Measurements from ENCODE around the gene TULP3. TPM values are rescaled to one million over a fixed set of nuclear protein-coding genes. Genes with fewer than 3 reads are reported as not detected.
A peak's percentile ranks its signal among the peaks of the same experiment; 100 is the strongest.
"Not testable (repeated sequence)": the region's sequence is repeated elsewhere in the genome, so short reads cannot be mapped to it uniquely, and the experiment has no call there.

The TULP3 gene
- total RNA-seq, 2 donors from 2014 or later, result 19.5 to 23.6 TPM

DNA sequence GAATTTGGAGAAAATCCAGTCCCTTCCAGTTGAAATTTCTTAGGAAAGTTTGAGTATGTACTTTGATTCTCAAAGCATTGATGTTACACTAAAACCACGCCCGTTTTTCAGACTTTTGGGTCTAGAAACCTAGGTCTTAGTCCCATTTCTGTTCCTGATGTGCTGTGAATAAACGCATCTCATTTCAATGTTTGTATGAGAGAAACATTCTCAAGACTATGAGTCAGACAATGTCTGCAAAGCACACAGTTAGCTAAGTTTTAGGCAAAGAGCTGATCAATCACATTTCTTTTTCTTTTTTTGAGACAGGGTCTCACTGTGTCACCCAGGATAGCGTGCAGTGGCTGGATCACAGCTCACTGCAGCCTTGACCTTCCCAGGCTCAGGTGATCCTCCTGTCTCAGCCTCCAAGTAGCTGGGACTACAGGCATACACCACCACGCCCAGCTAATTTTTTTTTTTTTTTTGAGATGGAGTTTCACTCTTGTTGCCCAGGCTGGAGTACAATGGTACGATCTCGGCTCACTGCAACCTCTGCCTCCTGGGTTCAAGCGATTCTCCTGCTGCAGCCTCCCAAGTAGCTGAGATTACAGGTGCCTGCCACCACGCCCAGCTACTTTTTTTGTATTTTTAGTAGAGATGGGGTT is 21.6 kb upstream of the TULP3 start:
- intact Hi-C loops (cut with DNase I), result not testable (repeated sequence)
- DNase-seq (ENCODE audit: low spot score), result peak; percentile 17

DNA sequence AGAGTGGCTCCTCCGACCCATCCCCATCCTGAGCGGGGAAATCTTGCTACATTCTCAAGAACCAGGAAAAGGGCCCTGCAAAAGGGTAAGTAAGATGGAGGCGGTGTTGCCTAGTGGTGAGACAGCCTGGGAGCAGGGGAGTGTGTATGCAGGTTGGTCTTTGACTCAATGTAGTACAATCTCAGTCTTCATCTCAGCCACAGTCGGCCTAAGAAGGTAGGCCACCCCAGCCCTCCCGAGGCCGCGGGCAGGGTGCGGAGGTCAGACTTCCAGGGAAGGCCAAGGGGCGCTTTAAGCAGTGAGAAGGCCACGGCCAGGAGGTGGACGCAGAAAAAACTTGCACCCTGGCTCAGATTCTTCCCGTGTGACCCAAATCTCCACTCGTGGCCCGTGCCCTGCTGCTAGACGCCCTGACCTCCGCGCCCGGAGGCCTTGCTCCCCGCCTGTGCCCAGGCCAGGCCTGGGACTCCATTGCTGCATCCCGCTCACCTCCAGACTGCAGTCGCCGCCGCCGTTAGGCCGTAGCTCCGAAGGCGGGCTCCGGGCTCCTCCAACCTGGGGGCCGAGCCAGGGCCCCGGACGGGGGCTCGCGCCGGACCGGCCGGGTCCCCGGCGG is 14.2 kb upstream of the TULP3 start:
- intact Hi-C loops (cut with DNase I), result no loop called here
- DNase-seq (ENCODE audit: low spot score), result no peak

DNA sequence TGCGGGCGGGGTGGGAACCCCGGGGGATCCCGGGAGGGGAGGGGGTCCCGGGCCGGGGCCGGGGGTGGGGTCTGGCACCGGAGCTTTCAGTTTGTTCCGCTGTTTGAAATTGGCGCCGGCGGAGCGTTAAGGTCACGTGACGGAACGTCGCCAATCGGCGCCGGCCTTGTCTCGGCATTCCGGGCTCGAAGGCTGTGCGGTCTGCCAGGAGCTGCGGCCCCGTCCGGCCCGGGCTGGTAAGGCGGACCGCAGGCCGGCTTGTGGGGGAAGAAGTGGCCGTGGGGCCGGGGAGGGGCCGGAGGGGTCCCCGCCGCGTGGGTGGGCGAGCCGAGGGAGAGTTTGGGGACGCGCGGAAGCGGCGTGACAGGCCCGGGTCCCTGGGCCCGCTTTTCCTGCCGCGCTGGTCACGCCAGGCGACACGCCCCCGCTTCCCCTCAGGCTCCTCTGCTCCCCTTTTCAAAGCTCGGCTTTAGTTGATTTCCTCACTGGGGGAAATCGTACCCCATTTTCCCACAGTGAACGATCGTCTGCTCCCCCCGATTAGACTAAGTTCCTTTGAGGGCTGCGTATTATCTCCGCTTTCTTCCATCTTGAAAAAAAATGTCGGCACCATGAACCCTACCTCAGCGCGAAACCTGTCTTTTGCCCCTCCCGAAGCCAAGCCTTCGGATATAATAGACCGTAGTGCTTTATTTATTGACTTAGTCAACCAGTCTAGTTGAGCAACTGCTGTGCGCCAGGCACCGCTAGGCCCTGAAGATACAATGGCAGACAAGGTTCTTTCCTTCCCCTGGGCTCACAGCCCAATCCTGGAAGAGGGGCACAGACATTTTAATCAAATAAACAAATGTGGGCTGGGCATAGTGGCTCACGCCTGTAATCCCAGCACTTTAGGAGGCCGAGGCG is 13.4 kb upstream of the TULP3 start, which contains the start of the genes FOXM1 and RHNO1:
Gene FOXM1, minus strand, starts transcription at position 128 of the 906 bp plus-strand sequence. CDS start 2,696 bp downstream, outside the sequence.
Gene RHNO1, plus strand, starts transcription at position 177 of the 906 bp plus-strand sequence. CDS start 8,144 bp downstream, outside the sequence.
- intact Hi-C loops (cut with DNase I), result no loop called here
- peak; percentile 98 for DNase-seq (ENCODE audit: low spot score)

DNA sequence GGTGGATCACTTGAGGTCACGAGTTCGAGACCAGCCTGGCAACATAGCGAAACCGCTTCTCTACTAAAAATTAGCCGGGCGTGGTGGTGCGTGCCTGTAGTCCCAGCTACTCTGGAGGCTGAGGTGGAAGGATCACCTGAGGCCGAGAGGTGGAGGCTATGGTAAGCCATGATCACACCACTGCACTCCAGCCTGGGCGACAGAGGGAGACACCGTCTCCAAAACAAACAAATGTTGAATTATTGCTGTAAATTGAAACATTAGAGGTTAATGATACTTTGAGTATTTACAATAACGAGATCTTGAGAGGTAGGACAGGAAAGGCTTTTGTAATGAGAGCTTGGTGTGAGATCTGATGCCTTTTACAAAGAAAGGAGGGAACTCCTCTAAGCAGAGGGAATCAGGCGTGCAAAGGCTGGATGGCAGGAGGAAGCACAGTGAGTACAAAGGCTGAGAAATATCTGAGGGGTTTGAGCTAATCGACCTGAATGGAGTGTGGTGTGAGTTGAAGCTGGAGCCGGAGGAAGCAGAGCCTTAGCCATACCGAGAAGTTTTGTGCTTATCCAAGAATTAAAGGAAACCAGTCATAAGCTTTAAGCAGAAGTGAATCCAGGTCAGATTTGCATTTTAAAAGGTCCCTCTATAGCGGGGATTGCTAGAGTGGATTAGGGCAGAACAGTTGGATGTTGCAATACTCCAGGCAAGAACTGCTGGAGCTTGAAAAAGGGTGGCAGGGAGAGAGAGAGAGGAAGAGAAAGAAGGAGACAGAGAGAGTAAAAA is 12.5 kb upstream of the TULP3 start:
- intact Hi-C loops (cut with DNase I), result loop anchor here in 1 of 2 donors (1.0 kb wide), 1 partner anchor 18 kb away; no protein-coding TSS in a partner anchor
- peak; percentile 35 for DNase-seq (ENCODE audit: low spot score)

DNA sequence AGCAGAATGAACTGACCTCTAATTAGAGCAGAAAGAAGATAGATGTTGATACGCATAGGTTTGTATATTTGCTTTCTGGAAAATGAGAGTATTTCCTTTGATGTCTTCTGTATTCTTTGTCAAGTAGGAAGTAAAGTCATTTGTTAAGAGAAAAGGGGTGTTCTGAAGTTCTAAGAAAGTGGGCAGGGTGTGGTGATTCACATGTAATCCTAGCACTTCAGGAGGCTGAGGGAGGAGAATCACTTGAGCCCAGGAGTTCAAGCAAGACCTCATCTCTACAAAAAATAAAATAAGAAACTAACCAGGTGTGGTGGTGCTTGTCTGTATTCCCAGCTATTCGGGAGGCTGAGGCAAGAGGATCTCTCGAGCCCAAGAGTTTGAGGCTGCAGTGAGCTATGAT is 10.8 kb upstream of the TULP3 start:
- intact Hi-C loops (cut with DNase I), result loop anchor here in 1 of 2 donors (10.0 kb wide), 1 partner anchor 155 kb away; no protein-coding TSS in a partner anchor
- DNase-seq (ENCODE audit: low spot score), result no peak

DNA sequence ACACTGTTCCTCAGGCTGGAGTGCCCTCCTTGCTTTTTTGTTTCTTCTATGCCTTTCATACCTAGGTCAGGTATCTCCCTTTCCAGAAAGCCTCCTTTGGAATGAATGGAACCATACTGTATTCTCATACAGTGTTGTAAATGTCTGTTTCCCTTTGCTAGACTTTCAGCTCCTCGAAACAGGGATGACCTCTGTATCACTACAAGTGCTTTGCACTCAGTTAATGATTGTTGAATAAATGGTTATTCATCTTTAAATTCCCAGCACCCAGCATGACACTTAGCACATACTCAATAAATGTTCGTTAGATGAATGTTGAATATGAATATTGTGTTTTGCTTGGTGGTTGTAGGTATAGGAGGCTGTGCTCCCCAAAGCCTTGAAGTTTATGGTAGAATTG is 5.9 kb upstream of the TULP3 start:
- intact Hi-C loops (cut with DNase I), result loop anchor here in 1 of 2 donors (10.0 kb wide), 1 partner anchor 150 kb away; no protein-coding TSS in a partner anchor
- no peak for DNase-seq (ENCODE audit: low spot score)

DNA sequence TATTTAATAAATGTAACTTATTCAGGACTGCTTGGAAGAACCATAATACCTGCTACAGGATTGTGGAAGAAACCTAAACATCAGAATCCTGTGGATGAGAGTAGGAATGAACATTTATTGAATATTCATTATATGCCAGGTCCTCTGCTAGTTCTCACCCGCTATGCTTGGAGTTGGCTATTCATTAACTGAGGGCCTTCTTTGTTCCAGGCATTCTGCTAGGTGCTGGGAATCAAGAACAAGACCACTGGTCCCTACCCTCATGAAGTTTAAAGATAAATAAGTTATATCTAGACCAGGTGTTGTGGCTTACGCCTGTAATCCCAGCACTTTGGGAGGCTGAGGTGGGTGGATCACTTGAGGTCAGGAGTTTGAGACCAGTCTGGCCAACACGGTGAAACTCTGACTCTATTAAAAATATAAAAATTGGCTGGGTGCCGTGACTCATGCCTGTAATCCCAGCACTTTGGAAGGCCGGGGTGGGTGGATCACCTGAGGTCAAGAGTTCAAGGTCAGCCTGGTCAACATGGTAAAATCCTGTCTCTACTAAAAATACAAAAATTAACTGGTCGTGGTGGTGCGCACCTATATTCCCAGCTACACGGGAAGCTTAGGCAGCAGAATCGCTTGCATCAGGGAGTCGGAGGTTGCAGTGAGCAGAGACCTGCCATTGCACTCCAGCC is 3.8 kb upstream of the TULP3 start:
- intact Hi-C loops (cut with DNase I), result loop anchor here in 1 of 2 donors (10.0 kb wide), 1 partner anchor 148 kb away; no protein-coding TSS in a partner anchor

DNA sequence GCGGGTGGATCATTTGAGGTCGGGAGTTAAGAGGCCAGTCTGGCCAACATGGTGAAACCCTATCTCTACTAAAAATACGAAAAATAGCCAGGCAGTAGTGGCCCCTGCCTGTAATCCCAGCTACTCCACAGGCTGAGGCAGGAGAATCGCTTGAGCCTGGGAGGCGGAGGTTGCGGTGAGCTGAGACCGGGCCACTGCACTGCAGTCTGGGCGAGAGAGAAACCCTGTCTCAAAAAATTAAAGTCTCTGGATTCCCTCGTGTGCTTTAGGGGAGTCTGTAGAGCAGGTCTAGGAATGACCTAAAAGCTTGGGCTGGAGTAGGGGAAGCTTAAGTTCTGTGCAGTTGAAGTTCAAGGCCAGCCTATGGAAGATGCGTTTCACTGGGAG is 697 bp upstream of the TULP3 start:
- intact Hi-C loops (cut with DNase I), result no loop called here
- DNase-seq (ENCODE audit: low spot score), result peak; percentile 49

More for the DNA sequence above, 3.8 kb upstream of the TULP3 start:
- DNase-seq (ENCODE audit: low spot score), result peak; percentile 20

DNA sequence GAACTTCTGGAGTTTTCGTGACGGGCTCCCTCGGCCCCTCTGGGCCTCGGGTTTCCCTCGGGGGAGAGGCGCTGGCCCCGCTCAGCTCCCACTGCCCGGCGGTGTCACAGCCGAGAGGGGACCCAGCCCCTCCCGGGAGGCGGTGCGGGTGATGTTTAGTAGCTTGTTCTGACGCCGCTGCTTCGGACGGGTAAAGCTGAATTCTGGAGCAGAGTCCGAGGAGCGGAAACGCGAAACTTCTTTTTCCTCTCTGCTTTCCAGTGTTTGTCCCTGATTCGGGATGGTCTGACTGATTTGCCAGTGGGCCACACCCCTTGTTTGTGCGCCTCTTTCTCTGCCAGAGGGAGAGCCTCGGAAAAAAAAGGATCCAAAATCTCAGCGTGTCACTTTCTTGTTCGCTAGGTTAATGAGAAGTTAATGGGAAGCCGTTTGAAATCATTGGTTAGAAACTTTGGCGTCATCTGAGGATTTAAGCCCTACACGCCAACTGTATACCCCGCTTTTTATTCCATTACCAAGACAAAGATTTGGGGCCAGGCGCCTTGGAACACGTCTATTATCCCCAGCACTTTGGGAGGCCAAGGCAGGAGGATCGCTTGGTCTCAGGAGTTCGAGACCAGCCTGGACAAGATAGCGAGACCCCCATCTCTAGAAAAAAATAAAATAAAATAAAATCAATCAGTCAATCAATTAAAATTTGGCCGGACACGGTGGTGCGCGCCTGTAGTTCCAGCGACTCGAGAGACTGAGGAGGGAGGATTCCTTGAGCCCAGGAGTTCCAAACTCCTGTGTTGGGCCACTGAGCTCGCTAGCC is 756 bp downstream of the TULP3 start:
- peak; percentile 58 for DNase-seq (ENCODE audit: low spot score)

DNA sequence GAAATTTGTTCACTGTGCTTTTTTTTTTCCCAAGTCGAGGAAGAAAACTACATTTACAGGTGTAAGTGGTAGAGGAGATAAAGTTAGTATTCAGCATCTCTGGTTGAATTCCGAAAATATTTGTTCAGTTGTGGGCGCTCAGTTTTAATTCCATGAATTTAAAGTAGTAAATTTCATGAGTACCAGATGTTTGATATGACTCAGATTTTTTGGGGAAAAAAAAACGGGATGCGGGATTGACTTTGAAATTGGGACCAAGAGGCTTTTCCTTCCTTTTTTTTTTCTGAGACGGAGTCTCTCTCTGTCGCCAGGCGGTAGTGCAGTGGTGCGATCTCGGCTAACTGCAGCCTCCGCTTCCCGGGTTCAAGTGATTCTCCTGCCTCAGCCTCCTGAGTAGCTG is 1.6 kb downstream of the TULP3 start:
- no peak for DNase-seq (ENCODE audit: low spot score)
- intact Hi-C loops (cut with DNase I), result no loop called here

More for the DNA sequence above, 756 bp downstream of the TULP3 start:
- intact Hi-C loops (cut with DNase I), result no loop called here

DNA sequence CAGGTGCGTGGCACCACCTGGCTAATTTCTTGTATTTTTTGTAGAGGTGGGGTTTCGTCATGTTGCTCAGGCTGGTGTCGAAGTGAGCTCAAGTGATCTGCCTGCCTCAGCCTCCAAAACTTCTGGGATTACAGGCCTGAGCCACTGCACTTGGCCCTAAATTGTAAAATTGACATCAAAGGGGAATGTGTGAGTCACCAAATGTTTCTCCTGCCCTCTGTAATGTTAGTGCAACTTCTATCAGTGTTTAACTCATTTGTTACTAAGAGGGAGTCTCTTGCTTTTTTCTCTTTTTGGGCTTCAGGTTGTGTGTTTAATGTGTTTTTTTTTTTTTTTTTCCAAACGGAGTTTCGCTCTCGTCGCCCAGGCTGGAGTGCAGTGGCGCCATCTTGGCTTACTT is 2.3 kb downstream of the TULP3 start:
- intact Hi-C loops (cut with DNase I), result no loop called here

DNA sequence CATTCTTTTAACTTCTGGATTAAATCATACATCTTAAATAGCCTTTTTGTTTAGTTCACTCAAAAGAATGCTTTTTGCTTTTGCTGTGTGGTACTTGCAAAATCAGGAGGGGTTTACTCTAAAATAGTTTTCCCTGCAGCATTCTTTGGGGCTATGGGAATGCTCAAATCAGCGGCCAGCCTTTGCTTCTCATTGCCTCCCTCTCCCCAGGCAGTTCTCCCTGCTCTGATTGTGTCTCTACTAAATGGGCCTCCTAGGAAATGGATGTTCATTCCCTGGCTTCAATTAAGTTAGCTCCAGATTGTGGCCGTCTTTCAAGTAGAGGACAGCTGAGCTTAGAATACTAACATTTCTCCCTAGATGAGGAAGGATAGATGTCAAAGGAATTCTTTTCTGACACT is 4.4 kb downstream of the TULP3 start:
- intact Hi-C loops (cut with DNase I), result no loop called here
- DNase-seq (ENCODE audit: low spot score), result no peak

More for the DNA sequence above, 2.3 kb downstream of the TULP3 start:
- DNase-seq (ENCODE audit: low spot score), result no peak

DNA sequence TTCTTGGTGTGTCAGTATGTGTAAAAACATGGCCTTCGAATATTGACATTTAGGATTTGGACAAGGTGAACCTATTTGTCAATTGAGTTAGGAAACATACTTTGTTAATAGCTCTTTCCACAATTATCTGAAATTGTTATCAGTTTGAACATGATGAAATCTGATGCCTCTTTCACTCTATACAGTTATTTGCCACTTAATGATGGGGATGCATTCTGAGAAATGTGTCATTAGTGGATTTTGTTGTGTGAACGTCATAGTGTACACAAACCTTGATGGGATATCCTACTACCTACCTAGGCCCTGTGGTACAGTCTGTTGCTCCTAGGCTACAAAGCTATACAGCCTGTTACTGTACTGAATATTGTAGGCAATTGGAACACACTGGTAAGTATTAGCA is 4.8 kb downstream of the TULP3 start:
- intact Hi-C loops (cut with DNase I), result no loop called here
- DNase-seq (ENCODE audit: low spot score), result no peak

DNA sequence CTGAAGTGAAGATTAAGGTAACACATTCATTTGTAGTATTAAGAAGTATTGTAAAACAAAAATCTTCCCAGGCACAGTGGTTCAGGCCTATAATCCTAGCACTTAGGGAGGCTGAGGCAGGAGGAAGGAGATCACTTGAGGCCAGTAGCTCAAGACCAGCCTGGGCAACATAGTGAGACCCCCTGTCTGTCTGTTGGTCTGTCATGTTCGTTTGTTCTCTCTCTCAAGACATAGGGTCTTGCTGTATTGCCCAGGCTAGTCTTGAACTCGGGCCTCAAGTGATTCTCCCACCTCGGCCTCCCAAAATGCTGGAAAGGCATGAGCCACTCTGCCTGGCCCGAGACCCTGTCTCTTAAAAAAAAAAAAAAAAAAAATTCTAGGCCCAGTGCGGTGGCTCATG is 6.7 kb downstream of the TULP3 start:
- intact Hi-C loops (cut with DNase I), result no loop called here
- DNase-seq (ENCODE audit: low spot score), result no peak

DNA sequence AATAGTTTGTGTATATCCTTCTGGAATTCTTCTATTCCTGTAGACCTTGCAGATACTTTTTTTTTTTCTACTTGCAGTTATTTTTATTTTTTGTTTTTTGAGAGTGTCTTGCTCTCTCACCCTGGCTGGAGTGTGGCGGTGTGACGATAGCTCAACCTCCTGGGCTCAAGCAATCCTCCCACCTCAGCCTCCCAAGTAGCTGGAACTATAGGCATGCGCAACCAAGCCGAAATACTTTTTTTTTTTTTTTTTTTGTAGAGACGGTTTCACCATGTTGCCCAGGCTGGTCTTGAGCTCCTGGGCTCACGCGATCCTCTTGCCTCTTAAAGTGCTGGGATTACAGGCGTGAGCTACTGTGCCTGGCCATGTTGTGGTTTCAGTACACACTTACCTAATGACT is 10.0 kb downstream of the TULP3 start:
- no peak for DNase-seq (ENCODE audit: low spot score)
- intact Hi-C loops (cut with DNase I), result no loop called here

DNA sequence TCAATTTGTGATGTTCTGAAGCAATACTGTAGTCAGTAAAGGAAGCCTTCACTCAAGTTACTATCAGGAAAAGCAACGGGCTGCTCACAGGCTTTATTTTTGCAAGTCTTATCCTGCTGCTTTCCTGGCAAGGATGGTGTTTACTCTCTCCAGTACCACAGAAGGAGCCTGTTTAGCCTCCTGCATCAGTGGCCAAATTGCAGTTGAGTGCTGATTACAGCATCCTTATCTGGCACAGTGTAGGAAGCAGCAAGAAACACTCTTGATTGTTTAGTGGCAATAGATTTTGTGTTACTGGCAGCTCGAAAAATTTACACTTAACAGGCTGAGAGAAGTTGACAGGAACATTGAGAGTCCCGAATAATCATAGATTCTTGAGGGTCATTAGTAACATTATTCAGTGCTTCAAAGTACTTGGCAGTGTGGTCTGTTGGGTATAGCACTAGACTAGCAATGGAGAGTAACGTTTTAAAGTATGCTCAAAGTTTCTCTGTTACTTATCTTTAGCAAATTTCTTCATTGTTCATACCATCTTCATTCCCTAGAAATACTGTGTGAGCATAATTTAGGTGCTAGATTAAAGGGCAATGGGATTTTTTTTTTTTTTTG is 11.7 kb downstream of the TULP3 start:
- intact Hi-C loops (cut with DNase I), result no loop called here
- DNase-seq (ENCODE audit: low spot score), result no peak

DNA sequence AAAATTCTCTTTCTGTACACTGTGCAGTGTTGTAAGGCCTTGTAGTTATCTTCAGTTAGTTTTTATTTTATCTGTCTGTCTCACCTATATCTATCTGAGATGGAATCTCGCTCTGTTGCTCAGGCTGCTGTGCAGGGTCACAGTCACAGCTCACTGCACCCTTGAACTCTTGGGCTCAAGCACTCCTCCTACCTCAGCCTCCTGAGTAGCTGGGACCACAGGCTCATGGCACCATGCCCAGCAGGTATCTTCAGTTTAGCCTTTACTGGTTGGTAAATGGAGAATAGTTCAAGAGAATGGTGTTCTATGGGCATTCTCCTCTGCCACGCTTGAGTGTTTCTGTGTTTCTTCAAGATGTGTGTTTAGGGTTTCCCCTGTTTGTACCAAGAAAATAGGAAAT is 13.6 kb downstream of the TULP3 start:
- no peak for DNase-seq (ENCODE audit: low spot score)
- intact Hi-C loops (cut with DNase I), result no loop called here

Measured in posterior vena cava (tissue), 2 donors.